K562 (cell line): ENCODE results near the gene PRDM16. TPM values are rescaled to one million over a fixed set of nuclear protein-coding genes. Genes with fewer than 3 reads are reported as not detected.

Source experiments
- AFF4 ChIP-seq: sonication (generic); formaldehyde crosslinking; IDR thresholded peaks from 2 replicates; pipeline ENCODE4 v1.8.0; 2023; ENCODE audit warnings: mild to moderate bottlenecking, missing genetic modification reagents
- HNRNPK ChIP-seq: fragments of 200-400 bp; formaldehyde crosslinking; IDR thresholded peaks from one replicate; pipeline ENCODE4 v1.6.1; 2018; ENCODE audit warnings: mild to moderate bottlenecking, low read depth, low read length; ENCODE audit not compliant: poor library complexity, severe bottlenecking
- IFI16 ChIP-seq: fragments of 250-450 bp; sonication (Bioruptor Pico); IDR thresholded peaks from 2 replicates; pipeline ENCODE4 v2.1.2; 2022; ENCODE audit warnings: mild to moderate bottlenecking, inconsistent platforms
- KDM4B ChIP-seq, 2 experiments: fragments of 450-650 bp in 1 of 2; sonication (generic) in 1 of 2; IDR thresholded peaks; 2 replicates each; pipeline ENCODE4 v1.6.1; 2016 to 2017; ENCODE audit warnings: borderline replicate concordance in 2 of 2, antibody characterized with exemption in 1 of 2, low read depth in 1 of 2, mild to moderate bottlenecking in 1 of 2
- STAG1 ChIP-seq: sonication (generic); formaldehyde crosslinking; IDR thresholded peaks from 2 replicates; pipeline ENCODE4 v1.5.0; 2020; ENCODE audit warnings: missing genetic modification reagents, borderline replicate concordance
- ZBTB40 ChIP-seq, 2 experiments: fragments of 450-650 bp in 1 of 2; sonication (generic) in 1 of 2; formaldehyde crosslinking in 1 of 2; IDR thresholded peaks; 2 replicates each; pipeline versions ENCODE4 v1.7.1 to v1.9.0; 2016 to 2022; ENCODE audit warnings: inconsistent platforms in 1 of 2, mild to moderate bottlenecking in 1 of 2, missing genetic modification reagents in 1 of 2
- polyA plus RNA-seq, 8 experiments: library from polyadenylated mRNA; depleted of rRNA in 4 of 8; stranded (reverse) in 5 of 8; unstranded in 3 of 8; fragments of >200 nt; fragmentation: Nextera tagmentation in 2 of 8; fragmentation: Illumina TruSeq in 1 of 8; extraction: Ambion mirVana in 2 of 8; extraction: Trizol in 1 of 8; gene quantifications; 2 replicates each; pipeline versions ENCODE4 v1.2.1 to v1.2.3, GENCODE V29; 2011 to 2014; ENCODE audit warnings: inconsistent platforms in 1 of 8, missing spikeins in 1 of 8
- total RNA-seq, 7 experiments: library from RNA; depleted of rRNA in 6 of 7; stranded (reverse); fragments of >200 nt in 6 of 7; fragmentation: Illumina TruSeq in 2 of 7; extraction: Trizol in 2 of 7; gene quantifications; 2 replicates each; pipeline versions ENCODE4 v1.2.1 to v1.2.3, GENCODE V29; 2011 to 2021; ENCODE audit warnings: low replicate concordance in 1 of 7

Gene PRDM16
- total and polyA plus RNA-seq, 9 of the 15 experiments (the other 6 are each of a cell fraction or from before 2014, with no cell fraction given), result 0.10 to 0.27 TPM; not detected in 7

GRCh38 chr1:3398396-3399140 lies 329.6 kb downstream of the PRDM16 start (continued):
- TF ChIP-seq ZBTB40 (IDR thresholded peaks at IDR 0.05), result no peak
- TF ChIP-seq ZBTB40 (CRISPR knock-in tag; IDR thresholded peaks at IDR 0.05), result no peak
- no peak for TF ChIP-seq AFF4
- TF ChIP-seq STAG1 (CRISPR knock-in tag), result no peak
- TF ChIP-seq KDM4B (IDR thresholded peaks at IDR 0.05; ENCODE audit: borderline replicate concordance in 2 of 2, low read depth in 1 of 2), result no peak
- no peak for TF ChIP-seq HNRNPK
- no peak for TF ChIP-seq IFI16 (CRISPR knock-in tag)
